Measurements from ENCODE around the gene AKR1D1. TPM values are rescaled to one million over a fixed set of nuclear protein-coding genes. Genes with fewer than 3 reads are reported as not detected.

Gene AKR1D1
- total and polyA plus RNA-seq, 7 donors: not detected

DNA sequence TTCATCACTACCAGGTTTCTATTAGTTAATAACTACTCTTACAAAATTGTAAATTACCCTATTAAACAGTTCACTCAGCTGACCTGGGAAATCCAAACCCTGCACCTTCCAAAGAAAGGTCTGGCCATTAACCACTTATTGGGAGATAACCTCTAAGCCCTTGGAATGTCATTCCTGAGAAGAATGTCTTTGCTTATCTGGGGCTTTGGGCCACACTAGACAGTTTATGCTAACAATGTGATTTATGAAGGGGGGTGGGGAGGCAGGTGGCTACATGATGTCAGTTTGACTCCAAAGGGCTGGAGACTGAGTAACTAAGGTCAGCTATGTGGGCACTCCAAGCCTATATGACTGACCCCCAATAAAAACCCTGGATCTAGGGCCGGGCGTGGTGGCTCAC, 50.7 kb downstream of the AKR1D1 start:
- TF ChIP-seq POLR2A (IDR thresholded peaks at IDR 0.05) (no peak), POLR2AphosphoS5 (IDR thresholded peaks at IDR 0.05) (no peak)
- TF ChIP-seq, protein P1, sequence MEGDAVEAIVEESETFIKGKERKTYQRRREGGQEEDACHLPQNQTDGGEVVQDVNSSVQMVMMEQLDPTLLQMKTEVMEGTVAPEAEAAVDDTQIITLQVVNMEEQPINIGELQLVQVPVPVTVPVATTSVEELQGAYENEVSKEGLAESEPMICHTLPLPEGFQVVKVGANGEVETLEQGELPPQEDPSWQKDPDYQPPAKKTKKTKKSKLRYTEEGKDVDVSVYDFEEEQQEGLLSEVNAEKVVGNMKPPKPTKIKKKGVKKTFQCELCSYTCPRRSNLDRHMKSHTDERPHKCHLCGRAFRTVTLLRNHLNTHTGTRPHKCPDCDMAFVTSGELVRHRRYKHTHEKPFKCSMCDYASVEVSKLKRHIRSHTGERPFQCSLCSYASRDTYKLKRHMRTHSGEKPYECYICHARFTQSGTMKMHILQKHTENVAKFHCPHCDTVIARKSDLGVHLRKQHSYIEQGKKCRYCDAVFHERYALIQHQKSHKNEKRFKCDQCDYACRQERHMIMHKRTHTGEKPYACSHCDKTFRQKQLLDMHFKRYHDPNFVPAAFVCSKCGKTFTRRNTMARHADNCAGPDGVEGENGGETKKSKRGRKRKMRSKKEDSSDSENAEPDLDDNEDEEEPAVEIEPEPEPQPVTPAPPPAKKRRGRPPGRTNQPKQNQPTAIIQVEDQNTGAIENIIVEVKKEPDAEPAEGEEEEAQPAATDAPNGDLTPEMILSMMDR (IDR thresholded peaks at IDR 0.05): no peak
- no peaks in the 10 kb centered on the region for H3K9me3 ChIP-seq
- WGBS, 2 donors: 87 to 90% methylated on average over 2 of the region's 2 CpGs
- H3K36me3 ChIP-seq: no peaks in the 10 kb centered on the region
- no peaks in the 10 kb centered on the region for H3K4me1 ChIP-seq
- H3K4me3 ChIP-seq: no peak overlapping the region
- H3K27ac ChIP-seq: no peak overlapping the region
- intact Hi-C loops (cut with DNase I): no loop called here
- no peaks in the 10 kb centered on the region for H3K27me3 ChIP-seq
- DNase-seq: no peak

DNA sequence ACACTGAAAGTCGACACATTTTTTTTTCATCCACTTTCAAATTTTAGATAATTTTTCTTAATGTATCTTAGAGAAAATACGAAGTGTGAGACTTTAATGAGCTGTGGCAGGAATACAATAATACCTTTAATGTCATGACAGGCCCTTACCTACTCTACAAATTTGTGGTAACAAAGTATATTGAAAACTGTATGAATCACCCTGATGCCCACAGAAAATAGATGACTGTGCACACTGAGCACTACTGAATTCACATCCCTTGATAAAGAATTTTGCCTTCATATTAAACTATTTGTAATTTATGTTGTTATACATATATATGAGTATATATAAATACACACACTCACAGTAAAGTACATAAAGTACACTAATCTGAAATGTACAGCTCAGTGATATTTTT, 51.7 kb downstream of the AKR1D1 start:
- Histone ChIP-seq H3K36me3 (no peaks in the 10 kb centered on the region), H3K27me3 (no peaks in the 10 kb centered on the region), H3K9me3 (no peaks in the 10 kb centered on the region), H3K27ac (no peak overlapping the region), H3K4me1 (no peaks in the 10 kb centered on the region), H3K4me3 (no peak overlapping the region)
- DNase-seq: no peak
- 45 to 67% methylated on average over 2 of the region's 2 CpGs for WGBS, 2 donors
- intact Hi-C loops (cut with DNase I): no loop called here
- TF ChIP-seq POLR2AphosphoS5 (IDR thresholded peaks at IDR 0.05): no peak
- no peak for TF ChIP-seq EP300 (IDR thresholded peaks at IDR 0.05)
- no peak for TF ChIP-seq POLR2A (IDR thresholded peaks at IDR 0.05)
- TF ChIP-seq, protein P1 (IDR thresholded peaks at IDR 0.05): no peak

DNA sequence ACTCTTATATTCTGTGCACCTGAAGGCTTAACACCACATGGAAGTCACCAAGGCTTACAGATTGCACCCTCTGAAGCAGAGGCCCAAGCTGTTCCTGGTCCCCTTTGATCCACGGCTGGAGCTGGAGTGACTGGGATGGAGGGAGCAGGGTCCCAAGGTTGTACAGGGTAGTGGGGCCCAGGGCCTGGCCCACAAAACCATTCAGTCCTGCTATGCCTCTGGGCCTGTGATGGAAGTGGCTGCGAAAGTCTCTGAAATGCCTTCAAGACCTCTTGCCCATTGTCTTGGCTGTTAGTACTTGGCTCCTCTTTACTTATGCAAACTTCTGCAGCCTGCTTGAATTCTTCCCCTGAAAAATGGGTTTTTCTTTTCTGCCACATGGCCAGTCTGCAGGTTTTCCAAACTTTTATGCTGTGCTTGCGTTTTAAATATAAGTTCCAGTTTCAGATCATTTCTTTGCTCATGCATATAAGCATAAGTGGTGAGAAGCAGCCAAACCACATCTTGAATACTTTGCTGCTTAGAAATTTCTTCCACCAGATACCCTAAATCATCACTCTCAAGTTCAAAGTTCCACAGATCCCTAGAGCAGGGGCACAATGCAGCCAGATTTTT, 53.4 kb downstream of the AKR1D1 start:
- intact Hi-C loops (cut with DNase I): no loop called here
- Histone ChIP-seq H3K27ac (no peak overlapping the region), H3K9me3 (no peaks in the 10 kb centered on the region), H3K4me1 (no peaks in the 10 kb centered on the region), H3K36me3 (no peaks in the 10 kb centered on the region), H3K4me3 (no peak overlapping the region), H3K27me3 (no peaks in the 10 kb centered on the region)
- no peak for DNase-seq
- WGBS, 2 donors: 96% methylated on average over 3 of the region's 3 CpGs
- TF ChIP-seq, protein P1 (IDR thresholded peaks at IDR 0.05): no peak
- TF ChIP-seq POLR2A (IDR thresholded peaks at IDR 0.05): no peak
- no peak for TF ChIP-seq POLR2AphosphoS5 (IDR thresholded peaks at IDR 0.05)
- no peak for TF ChIP-seq EP300 (IDR thresholded peaks at IDR 0.05)

DNA sequence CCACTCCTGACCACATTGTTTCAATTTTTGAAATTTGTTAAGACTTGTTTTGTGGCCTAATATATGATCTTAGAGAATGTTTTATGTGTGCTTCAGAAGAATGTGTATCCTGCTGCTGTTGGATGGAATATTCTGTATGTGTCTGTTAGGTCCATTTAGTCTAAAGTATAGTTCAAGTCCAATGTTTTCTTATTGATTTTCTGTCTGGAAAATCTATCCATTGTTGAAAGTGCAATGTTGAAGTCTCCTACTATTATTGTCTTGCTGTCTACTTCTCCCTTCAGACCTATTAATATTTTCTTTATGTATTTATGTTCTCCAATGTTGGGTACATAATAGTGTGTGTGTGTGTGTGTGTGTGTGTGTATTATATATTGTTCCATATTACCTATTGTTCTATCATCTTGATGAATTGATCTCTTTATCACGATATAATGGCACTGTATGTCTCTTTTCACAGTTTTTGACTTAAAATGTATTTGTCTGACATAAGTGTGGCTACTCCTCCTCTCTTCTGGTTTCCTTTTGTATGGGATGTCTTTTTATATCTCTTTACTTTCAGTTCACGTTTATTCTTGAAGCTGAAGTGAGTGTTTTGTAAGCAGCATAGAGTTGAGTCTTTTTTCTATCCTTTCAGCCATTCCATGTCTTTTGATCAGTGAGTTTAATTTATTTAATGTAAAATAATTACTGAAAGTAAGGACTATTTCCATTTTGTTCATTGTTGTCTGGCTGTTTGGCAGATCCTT, 61.3 kb downstream of the AKR1D1 start:
- intact Hi-C loops (cut with DNase I): no loop called here
- Histone ChIP-seq H3K4me3 (no peak overlapping the region), H3K4me1 (no peaks in the 10 kb centered on the region), H3K36me3 (no peaks in the 10 kb centered on the region), H3K27me3 (no peaks in the 10 kb centered on the region), H3K9me3 (no peaks in the 10 kb centered on the region), H3K27ac (no peak overlapping the region)
- no peak for TF ChIP-seq POLR2AphosphoS5 (IDR thresholded peaks at IDR 0.05)
- TF ChIP-seq POLR2A (IDR thresholded peaks at IDR 0.05): no peak
- TF ChIP-seq, protein P1 (IDR thresholded peaks at IDR 0.05): no peak
- TF ChIP-seq EP300 (IDR thresholded peaks at IDR 0.05): no peak
- 63 to 75% methylated on average over 2 of the region's 2 CpGs for WGBS, 2 donors
- DNase-seq: no peak
